SK-N-SH treated with all-trans-retinoic acid at 6 μM for 48 hours (cell line): ENCODE measurements around the gene MID1.

Experiments used
- ATAC-seq: fragments of 200-7000 bp; cut with Tn5 transposase; 3 replicates; pipeline ENCODE4 v1.9.1; 2020; ENCODE audit warnings: mild to moderate bottlenecking, moderate library complexity
- ARNTL ChIP-seq: fragments of 450-650 bp; formaldehyde crosslinking; IDR thresholded peaks from 2 replicates; pipeline ENCODE4 v1.5.0; 2020; ENCODE audit warnings: low read depth, mild to moderate bottlenecking, moderate library complexity, borderline replicate concordance
- CSDC2 ChIP-seq: fragments of 250-450 bp; sonication (Bioruptor Pico); IDR thresholded peaks from 2 replicates; pipeline ENCODE4 v1.5.0; 2020; ENCODE audit warnings: mild to moderate bottlenecking, moderate library complexity
- ESRRG ChIP-seq: fragments of 250-450 bp; sonication (Bioruptor Pico); IDR thresholded peaks from 2 replicates; pipeline ENCODE4 v1.6.1; 2021; ENCODE audit warnings: mild to moderate bottlenecking
- ISL1 ChIP-seq: fragments of 250-450 bp; sonication (Bioruptor Pico); IDR thresholded peaks from 2 replicates; pipeline ENCODE4 v2.1.2; 2022; ENCODE audit warnings: mild to moderate bottlenecking, moderate library complexity
- OSR1 ChIP-seq: fragments of 250-450 bp; sonication (Bioruptor Pico); IDR thresholded peaks from 2 replicates; pipeline ENCODE4 v1.8.0; 2022; ENCODE audit warnings: moderate library complexity, mild to moderate bottlenecking, inconsistent platforms
- PPARA ChIP-seq: fragments of 250-450 bp; sonication (Bioruptor Pico); IDR thresholded peaks from 2 replicates; pipeline ENCODE4 v1.5.0; 2020; ENCODE audit warnings: mild to moderate bottlenecking, borderline replicate concordance
- RARB ChIP-seq: fragments of 250-450 bp; sonication (Bioruptor Pico); IDR thresholded peaks from 2 replicates; pipeline ENCODE4 v1.8.0; 2021; ENCODE audit warnings: mild to moderate bottlenecking, moderate library complexity
- SNAI2 ChIP-seq: fragments of 250-450 bp; sonication (Bioruptor Pico); IDR thresholded peaks from 2 replicates; pipeline ENCODE4 v1.5.0; 2020; ENCODE audit warnings: mild to moderate bottlenecking, moderate library complexity
- TCF4 ChIP-seq: fragments of 250-450 bp; sonication (Bioruptor Pico); IDR thresholded peaks from 2 replicates; pipeline ENCODE4 v1.8.0; 2021; ENCODE audit warnings: mild to moderate bottlenecking, moderate library complexity, borderline replicate concordance
- TOX ChIP-seq: fragments of 250-450 bp; sonication (Bioruptor Pico); IDR thresholded peaks from 2 replicates; pipeline ENCODE4 v1.8.0; 2021; ENCODE audit warnings: mild to moderate bottlenecking, moderate library complexity, borderline replicate concordance
- ZFP3 ChIP-seq: fragments of 250-450 bp; sonication (Bioruptor Pico); IDR thresholded peaks from 2 replicates; pipeline ENCODE4 v1.5.0; 2020; ENCODE audit warnings: mild to moderate bottlenecking, moderate library complexity
- ZNF565 ChIP-seq: fragments of 450-650 bp; formaldehyde crosslinking; conservative IDR thresholded peaks from 2 replicates; pipeline ENCODE4 v1.5.0; 2020; ENCODE audit warnings: low read depth, mild to moderate bottlenecking, moderate library complexity
- ZNF70 ChIP-seq: fragments of 450-650 bp; formaldehyde crosslinking; IDR thresholded peaks from 2 replicates; pipeline ENCODE4 v1.5.0; 2020; ENCODE audit warnings: mild to moderate bottlenecking, moderate library complexity
- TF ChIP-seq, protein P1 (sequence below): fragments of 250-450 bp; sonication (Bioruptor Pico); IDR thresholded peaks from 2 replicates; pipeline ENCODE4 v1.5.1; 2020; ENCODE audit warnings: low read depth, mild to moderate bottlenecking, moderate library complexity
- TF ChIP-seq, protein P2 (sequence below): fragments of 250-450 bp; sonication (Bioruptor Pico); IDR thresholded peaks from 2 replicates; pipeline ENCODE4 v1.8.0; 2021; ENCODE audit warnings: low read depth, mild to moderate bottlenecking, moderate library complexity, borderline replicate concordance
- TF ChIP-seq, protein P3 (sequence below): fragments of 250-450 bp; sonication (Bioruptor Pico); IDR thresholded peaks from 2 replicates; pipeline ENCODE4 v1.8.0; 2020; ENCODE audit warnings: mild to moderate bottlenecking, moderate library complexity, borderline replicate concordance
- TF ChIP-seq, protein P4 (sequence below): fragments of 250-450 bp; sonication (Bioruptor Pico); IDR thresholded peaks from 2 replicates; pipeline ENCODE4 v1.5.0; 2020; ENCODE audit warnings: mild to moderate bottlenecking, moderate library complexity

Gene MID1

DNA sequence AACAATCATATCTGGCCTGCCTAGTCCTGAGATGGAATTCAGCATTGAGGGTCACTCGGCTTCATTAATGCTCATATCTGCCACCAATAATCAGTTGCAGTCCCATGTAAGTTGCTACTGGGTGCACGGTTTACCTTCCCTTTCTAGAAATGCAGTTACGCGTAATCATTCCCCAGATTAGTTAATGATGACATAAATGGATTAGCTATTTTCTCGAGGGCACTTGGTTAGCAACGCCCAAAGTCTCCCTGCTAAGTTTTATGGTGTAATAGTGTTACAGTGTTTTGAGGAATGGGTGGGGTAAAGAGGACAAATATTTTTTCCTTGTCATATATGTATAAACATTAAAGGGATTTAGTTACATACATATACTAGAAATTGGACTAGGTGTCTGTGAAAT lies 118.8 kb downstream of the MID1 start (continued):
- TF ChIP-seq, protein P1, sequence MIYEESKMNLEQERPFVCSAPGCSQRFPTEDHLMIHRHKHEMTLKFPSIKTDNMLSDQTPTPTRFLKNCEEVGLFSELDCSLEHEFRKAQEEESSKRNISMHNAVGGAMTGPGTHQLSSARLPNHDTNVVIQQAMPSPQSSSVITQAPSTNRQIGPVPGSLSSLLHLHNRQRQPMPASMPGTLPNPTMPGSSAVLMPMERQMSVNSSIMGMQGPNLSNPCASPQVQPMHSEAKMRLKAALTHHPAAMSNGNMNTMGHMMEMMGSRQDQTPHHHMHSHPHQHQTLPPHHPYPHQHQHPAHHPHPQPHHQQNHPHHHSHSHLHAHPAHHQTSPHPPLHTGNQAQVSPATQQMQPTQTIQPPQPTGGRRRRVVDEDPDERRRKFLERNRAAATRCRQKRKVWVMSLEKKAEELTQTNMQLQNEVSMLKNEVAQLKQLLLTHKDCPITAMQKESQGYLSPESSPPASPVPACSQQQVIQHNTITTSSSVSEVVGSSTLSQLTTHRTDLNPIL (CRISPR knock-in tag): no peak
- TF ChIP-seq CSDC2 (CRISPR knock-in tag): no peak
- TF ChIP-seq, protein P2, sequence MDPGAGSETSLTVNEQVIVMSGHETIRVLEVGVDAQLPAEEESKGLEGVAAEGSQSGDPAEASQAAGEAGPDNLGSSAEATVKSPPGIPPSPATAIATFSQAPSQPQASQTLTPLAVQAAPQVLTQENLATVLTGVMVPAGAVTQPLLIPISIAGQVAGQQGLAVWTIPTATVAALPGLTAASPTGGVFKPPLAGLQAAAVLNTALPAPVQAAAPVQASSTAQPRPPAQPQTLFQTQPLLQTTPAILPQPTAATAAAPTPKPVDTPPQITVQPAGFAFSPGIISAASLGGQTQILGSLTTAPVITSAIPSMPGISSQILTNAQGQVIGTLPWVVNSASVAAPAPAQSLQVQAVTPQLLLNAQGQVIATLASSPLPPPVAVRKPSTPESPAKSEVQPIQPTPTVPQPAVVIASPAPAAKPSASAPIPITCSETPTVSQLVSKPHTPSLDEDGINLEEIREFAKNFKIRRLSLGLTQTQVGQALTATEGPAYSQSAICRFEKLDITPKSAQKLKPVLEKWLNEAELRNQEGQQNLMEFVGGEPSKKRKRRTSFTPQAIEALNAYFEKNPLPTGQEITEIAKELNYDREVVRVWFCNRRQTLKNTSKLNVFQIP (CRISPR knock-in tag): no peak

DNA sequence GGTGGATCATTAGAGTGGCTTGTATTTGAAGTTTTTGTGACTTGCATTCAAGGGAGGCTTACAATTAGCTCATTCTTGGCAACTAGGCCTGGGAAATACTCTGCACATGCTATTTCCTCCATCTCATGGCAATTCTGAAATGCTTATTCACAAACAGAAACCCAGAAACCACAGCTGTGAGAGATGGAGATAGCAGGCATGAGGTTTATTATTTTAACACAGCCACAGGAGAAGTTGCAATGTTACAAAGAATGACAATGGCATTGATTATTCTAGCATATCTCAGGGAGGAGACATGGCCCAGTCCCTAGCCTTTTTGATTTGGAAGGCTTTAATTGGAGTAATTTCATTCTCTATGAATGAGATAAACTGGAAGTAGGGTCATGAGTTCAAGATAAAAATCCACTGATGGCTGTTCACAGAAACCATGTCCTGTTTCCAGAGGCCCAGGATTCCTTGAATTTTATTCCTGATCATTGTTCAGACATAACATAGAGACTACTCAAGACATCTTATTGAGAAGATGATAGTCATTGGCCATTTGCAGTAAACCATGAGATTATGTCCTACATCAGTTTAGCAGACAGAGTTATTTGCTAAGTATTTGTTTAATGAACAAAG lies 123.9 kb downstream of the MID1 start:
- peak; percentile 62 for ATAC-seq
- peak; percentile 42; the same call in 1 of the 2 replicates for TF ChIP-seq ZFP3
- TF ChIP-seq TCF4 (CRISPR knock-in tag): peak; percentile 81
- no peak for TF ChIP-seq ARNTL
- no peak for TF ChIP-seq RARB
- TF ChIP-seq PPARA (CRISPR knock-in tag): no peak
- TF ChIP-seq ISL1 (CRISPR knock-in tag): peak; percentile 82
- TF ChIP-seq, protein P3, sequence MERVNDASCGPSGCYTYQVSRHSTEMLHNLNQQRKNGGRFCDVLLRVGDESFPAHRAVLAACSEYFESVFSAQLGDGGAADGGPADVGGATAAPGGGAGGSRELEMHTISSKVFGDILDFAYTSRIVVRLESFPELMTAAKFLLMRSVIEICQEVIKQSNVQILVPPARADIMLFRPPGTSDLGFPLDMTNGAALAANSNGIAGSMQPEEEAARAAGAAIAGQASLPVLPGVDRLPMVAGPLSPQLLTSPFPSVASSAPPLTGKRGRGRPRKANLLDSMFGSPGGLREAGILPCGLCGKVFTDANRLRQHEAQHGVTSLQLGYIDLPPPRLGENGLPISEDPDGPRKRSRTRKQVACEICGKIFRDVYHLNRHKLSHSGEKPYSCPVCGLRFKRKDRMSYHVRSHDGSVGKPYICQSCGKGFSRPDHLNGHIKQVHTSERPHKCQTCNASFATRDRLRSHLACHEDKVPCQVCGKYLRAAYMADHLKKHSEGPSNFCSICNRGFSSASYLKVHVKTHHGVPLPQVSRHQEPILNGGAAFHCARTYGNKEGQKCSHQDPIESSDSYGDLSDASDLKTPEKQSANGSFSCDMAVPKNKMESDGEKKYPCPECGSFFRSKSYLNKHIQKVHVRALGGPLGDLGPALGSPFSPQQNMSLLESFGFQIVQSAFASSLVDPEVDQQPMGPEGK (CRISPR knock-in tag): no peak
- TF ChIP-seq, protein P4, sequence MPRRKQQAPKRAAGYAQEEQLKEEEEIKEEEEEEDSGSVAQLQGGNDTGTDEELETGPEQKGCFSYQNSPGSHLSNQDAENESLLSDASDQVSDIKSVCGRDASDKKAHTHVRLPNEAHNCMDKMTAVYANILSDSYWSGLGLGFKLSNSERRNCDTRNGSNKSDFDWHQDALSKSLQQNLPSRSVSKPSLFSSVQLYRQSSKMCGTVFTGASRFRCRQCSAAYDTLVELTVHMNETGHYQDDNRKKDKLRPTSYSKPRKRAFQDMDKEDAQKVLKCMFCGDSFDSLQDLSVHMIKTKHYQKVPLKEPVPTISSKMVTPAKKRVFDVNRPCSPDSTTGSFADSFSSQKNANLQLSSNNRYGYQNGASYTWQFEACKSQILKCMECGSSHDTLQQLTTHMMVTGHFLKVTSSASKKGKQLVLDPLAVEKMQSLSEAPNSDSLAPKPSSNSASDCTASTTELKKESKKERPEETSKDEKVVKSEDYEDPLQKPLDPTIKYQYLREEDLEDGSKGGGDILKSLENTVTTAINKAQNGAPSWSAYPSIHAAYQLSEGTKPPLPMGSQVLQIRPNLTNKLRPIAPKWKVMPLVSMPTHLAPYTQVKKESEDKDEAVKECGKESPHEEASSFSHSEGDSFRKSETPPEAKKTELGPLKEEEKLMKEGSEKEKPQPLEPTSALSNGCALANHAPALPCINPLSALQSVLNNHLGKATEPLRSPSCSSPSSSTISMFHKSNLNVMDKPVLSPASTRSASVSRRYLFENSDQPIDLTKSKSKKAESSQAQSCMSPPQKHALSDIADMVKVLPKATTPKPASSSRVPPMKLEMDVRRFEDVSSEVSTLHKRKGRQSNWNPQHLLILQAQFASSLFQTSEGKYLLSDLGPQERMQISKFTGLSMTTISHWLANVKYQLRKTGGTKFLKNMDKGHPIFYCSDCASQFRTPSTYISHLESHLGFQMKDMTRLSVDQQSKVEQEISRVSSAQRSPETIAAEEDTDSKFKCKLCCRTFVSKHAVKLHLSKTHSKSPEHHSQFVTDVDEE: peak; percentile 80
- TF ChIP-seq, protein P1 (CRISPR knock-in tag): peak; percentile 72; the same call in 1 of the 2 replicates

DNA sequence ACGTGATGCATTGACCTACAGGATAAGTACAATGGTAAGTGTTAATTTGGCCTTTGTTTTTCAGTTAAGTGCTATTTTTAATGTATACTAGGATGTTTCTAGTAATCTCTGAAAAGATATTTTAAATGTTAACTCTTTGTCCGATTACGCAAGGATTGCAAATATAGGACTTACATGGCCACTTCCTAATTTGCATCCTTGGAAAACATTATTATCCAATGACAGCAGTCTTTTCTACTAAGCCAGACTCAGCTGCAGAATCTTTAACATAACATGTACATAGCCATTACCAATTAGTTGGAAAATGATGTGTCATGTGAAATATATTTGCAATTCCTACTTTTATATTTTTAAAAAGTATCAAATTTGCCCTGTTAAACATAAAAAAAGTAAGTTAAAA lies 124.7 kb downstream of the MID1 start:
- TF ChIP-seq, protein P4: no peak
- TF ChIP-seq CSDC2 (CRISPR knock-in tag) (no peak), ARNTL (no peak), TCF4 (CRISPR knock-in tag) (no peak), PPARA (CRISPR knock-in tag) (no peak), SNAI2 (CRISPR knock-in tag) (no peak), ZNF70 (no peak), ZNF565 (no peak), RARB (no peak), TOX (CRISPR knock-in tag) (no peak), ESRRG (CRISPR knock-in tag) (no peak), OSR1 (CRISPR knock-in tag) (no peak)
- TF ChIP-seq, protein P3 (CRISPR knock-in tag): no peak
- TF ChIP-seq, protein P2 (CRISPR knock-in tag): no peak
- no peak for ATAC-seq
